Psoas muscle (tissue), 8 donors: ENCODE results near the gene SIL1. TPM values are rescaled to one million over a fixed set of nuclear protein-coding genes. Genes with fewer than 3 reads are reported as not detected.

Experiments
- ATAC-seq, 4 donors: fragments of 200-7000 bp; cut with Tn5 transposase; one replicate each; pipeline ENCODE4 v1.9.1; 2020; ENCODE audit warnings: moderate library complexity in 3 of 4, mild to moderate bottlenecking in 2 of 4
- DNase-seq, 2 donors: peaks; one replicate each; pipeline ENCODE4 v3.0.0-alpha.2; 2020
- H3K27ac ChIP-seq: fragments of 200-600 bp; one replicate; pipeline ENCODE4 v1.8.0; 2022
- H3K27me3 ChIP-seq, 3 donors: fragments of 200-600 bp in 1 of 3; one replicate each; pipeline versions ENCODE4 v1.6.1 to v1.8.0; 2013 to 2022; ENCODE audit warnings: low read length in 2 of 3, mild to moderate bottlenecking in 2 of 3, moderate library complexity in 1 of 3; ENCODE audit not compliant: insufficient read depth in 3 of 3
- H3K36me3 ChIP-seq, 2 donors: fragments of 200-600 bp in 1 of 2; one replicate each; pipeline versions ENCODE4 v1.6.1 to v1.8.0; 2013 to 2022; ENCODE audit warnings: low read depth in 1 of 2, mild to moderate bottlenecking in 1 of 2, moderate library complexity in 1 of 2; ENCODE audit not compliant: insufficient read depth in 1 of 2
- H3K4me1 ChIP-seq: fragments of 200-600 bp; one replicate; pipeline ENCODE4 v1.8.0; 2022
- H3K4me3 ChIP-seq: fragments of 200-600 bp; one replicate; pipeline ENCODE4 v1.8.0; 2022; ENCODE audit warnings: mild to moderate bottlenecking
- H3K9me3 ChIP-seq: fragments of 200-600 bp; one replicate; pipeline ENCODE4 v1.8.0; 2022
- CTCF ChIP-seq: fragments of 200-600 bp; IDR thresholded peaks from one replicate; pipeline ENCODE4 v1.8.0; 2022; ENCODE audit warnings: antibody characterized with exemption
- WGBS, 3 donors: extraction: QIAGEN DNeasy Blood & Tissue Kit; methylation state at CpG; one replicate each; pipeline versions ENCODE4 v1.1.6 to v1.1.7; 2013; 5-methylcytosine and 5-hydroxymethylcytosine counted together
- intact Hi-C, 2 donors: fragments of 100-400 bp; cut with DNase I; formaldehyde crosslinking; loops; one replicate each; pipeline versions ENCODE4 v1.11.0 to v1.14.2; 2022
- polyA plus RNA-seq, 3 donors: library from polyadenylated mRNA; stranded (reverse); fragments of 200-250 nt; gene quantifications; one replicate each; pipeline ENCODE4 v1.2.3, GENCODE V29; 2013
- total RNA-seq, 4 donors: library from RNA; stranded (reverse); fragmentation: NEBNext Ultra II Directional in 2 of 4; extraction: Animal tissue kit (Norgen Biotek cat#: 25700) in 2 of 4; gene quantifications; one replicate each; pipeline versions ENCODE4 v1.2.1 to v1.2.4, GENCODE V29; 2021 to 2023
- donor health status: healthy with polysubstance abuse.
- donor health status: DM: no; HTN: no; CAD: no; lungs with moderate emphysema.
- donor health status: Bipolar disorder and iron deficiency.
- donor health status: healthy.
- donor health status: DM: yes; HTN: yes; CAD: no.
- donor health status: DM: no; HTN: no; CAD: no.
- donor health status: DM: no; HTN: no; CAD: no.
- donor health status: DM: yes; HTN: yes; CAD: no.

SIL1 gene
- total and polyA plus RNA-seq, 7 donors, result 27.1 to 52.9 (median 41.0) TPM

- intact Hi-C loops, result no loop called here
- ATAC-seq, result no peak
- H3K36me3 ChIP-seq, result no peaks in the 10 kb centered on the region
- H3K27me3 ChIP-seq, result no peaks in the 10 kb centered on the region
- no peaks in the 10 kb centered on the region for H3K9me3 ChIP-seq
- peaks cover 5% of the 10 kb centered on the region for H3K4me1 ChIP-seq
- no peak overlapping the region for H3K27ac ChIP-seq
- no peak for DNase-seq
- no peak for TF ChIP-seq CTCF
- no peak overlapping the region for H3K4me3 ChIP-seq
Observed at GRCh38 chr5:138980441-138980840, 217.7 kb downstream of the SIL1 start.

- no peak for TF ChIP-seq CTCF
- Histone ChIP-seq H3K27me3 (no peaks in the 10 kb centered on the region), H3K27ac (no peak overlapping the region), H3K4me1 (peaks cover 9% of the 10 kb centered on the region), H3K36me3 (no peaks in the 10 kb centered on the region), H3K9me3 (no peaks in the 10 kb centered on the region), H3K4me3 (no peak overlapping the region)
- 91 to 96% (median 92%) methylated on average over 5 of the region's 5 CpGs for WGBS, 3 donors
- intact Hi-C loops, result no loop called here
- DNase-seq (no peak), ATAC-seq (no peak)
Observed at GRCh38 chr5:138979684-138980280, 218.4 kb downstream of the SIL1 start.

- Histone ChIP-seq H3K27me3 (no peaks in the 10 kb centered on the region), H3K27ac (no peak overlapping the region), H3K4me3 (no peak overlapping the region), H3K4me1 (peaks cover 17% of the 10 kb centered on the region), H3K36me3 (no peaks in the 10 kb centered on the region), H3K9me3 (no peaks in the 10 kb centered on the region)
- DNase-seq (no peak), ATAC-seq (no peak)
- intact Hi-C loops, result no loop called here
- WGBS, 3 donors, result 86 to 100% (median 97%) methylated on average over 1 of the region's 1 CpG
- TF ChIP-seq CTCF, result no peak
Observed at GRCh38 chr5:138978581-138978980, 219.6 kb downstream of the SIL1 start.

GRCh38 chr5:138978080-138978479 lies 220.1 kb downstream of the SIL1 start:
- Histone ChIP-seq H3K27ac (no peak overlapping the region), H3K4me3 (no peak overlapping the region), H3K9me3 (no peaks in the 10 kb centered on the region), H3K36me3 (no peaks in the 10 kb centered on the region), H3K27me3 (no peaks in the 10 kb centered on the region), H3K4me1 (peaks cover 21% of the 10 kb centered on the region)
- intact Hi-C loops, result no loop called here
- no peak for TF ChIP-seq CTCF
- DNase-seq (no peak), ATAC-seq (no peak)
- WGBS, 3 donors, result 88 to 93% (median 92%) methylated on average over 1 of the region's 1 CpG
